ENCODE measurements around the gene TTLL11.

The TTLL11 gene

DNA sequence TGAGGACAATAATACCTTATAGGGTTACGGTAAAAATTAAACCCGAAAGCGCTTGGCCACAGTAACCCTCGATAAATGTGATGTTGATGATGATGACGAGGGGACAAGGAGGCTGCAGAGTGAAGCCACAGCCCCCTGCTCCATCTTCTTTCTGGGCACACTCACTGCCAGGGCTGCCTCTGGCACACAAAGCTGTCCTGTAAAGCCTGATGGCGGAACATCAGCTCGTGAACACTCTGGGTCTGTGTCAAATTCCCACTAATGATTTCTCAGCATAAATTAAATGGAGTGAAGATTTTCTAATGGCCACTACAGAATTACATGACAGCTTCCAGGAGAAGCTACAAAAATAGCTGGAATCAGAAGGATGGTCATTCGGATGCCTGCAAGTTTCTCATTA is 142.2 kb downstream of the TTLL11 start:
- H4K8ac ChIP-seq (ENCODE audit: low read depth, low read length) = no peak overlapping the region
- H3K4me1 ChIP-seq (ENCODE audit: control insufficient read depth in 2 of 2, insufficient read depth in 1 of 2, low read depth in 1 of 2, low read length in 2 of 2) = peaks cover 0 to 3% of the 10 kb centered on the region in 2 donors
- no CpG with 5 or more reads among the region's 8 CpGs for WGBS, 2 donors (ENCODE audit: extremely low coverage in 2 of 2, insufficient read length in 2 of 2, insufficient replicate concordance in 1 of 2)
- no peaks in the 10 kb centered on the region for H3K36me3 ChIP-seq (replicated peaks in 1 of 2; ENCODE audit: control insufficient read depth in 2 of 2, insufficient read depth in 2 of 2, low read length in 2 of 2)
- H2BK120ac ChIP-seq (ENCODE audit: low read depth, low read length) = no peak overlapping the region
- no peak overlapping the region for H2BK12ac ChIP-seq (ENCODE audit: low read length)
- no peaks in the 10 kb centered on the region for H3K79me1 ChIP-seq (ENCODE audit: low read depth, low read length)
- H3K9ac ChIP-seq (ENCODE audit: low read depth, low read length, poor library complexity) = no peak overlapping the region
- DNase-seq (ENCODE audit: low spot score) = no peak
- H2AK5ac ChIP-seq (ENCODE audit: low read depth, low read length) = no peak overlapping the region
- H2BK5ac ChIP-seq (ENCODE audit: low read length) = no peak overlapping the region
- no peak overlapping the region for H3K14ac ChIP-seq (ENCODE audit: low read length)
- no peak overlapping the region for H3K4me3 ChIP-seq (ENCODE audit: low read length in 2 of 2)
- no peaks in the 10 kb centered on the region for H3K9me3 ChIP-seq (replicated peaks in 1 of 2; ENCODE audit: control insufficient read depth in 2 of 2, insufficient read depth in 1 of 2, low read depth in 1 of 2, low read length in 2 of 2)
- no peak overlapping the region for H3K27ac ChIP-seq (replicated peaks; ENCODE audit: low read length)
- H3K4me2 ChIP-seq (ENCODE audit: insufficient read depth, low read length, poor library complexity, severe bottlenecking) = no peak overlapping the region
- peaks cover 0 to 4% (median 1%) of the 10 kb centered on the region in 3 experiments for H3K27me3 ChIP-seq (ENCODE audit: control insufficient read depth in 3 of 3, insufficient read depth in 3 of 3, low read depth in 1 of 3, low read length in 3 of 3)
- no peak overlapping the region for H2BK15ac ChIP-seq (ENCODE audit: low read length)
- no peak overlapping the region for H3K23ac ChIP-seq (ENCODE audit: low read depth, low read length, poor library complexity)
- no peak overlapping the region for H2AFZ ChIP-seq (ENCODE audit: low read length)
- no peak overlapping the region for H3K4ac ChIP-seq (ENCODE audit: low read length)
- H3K18ac ChIP-seq (ENCODE audit: low read length) = no peak overlapping the region
- H4K91ac ChIP-seq (ENCODE audit: low read depth, low read length, poor library complexity) = no peak overlapping the region

DNA sequence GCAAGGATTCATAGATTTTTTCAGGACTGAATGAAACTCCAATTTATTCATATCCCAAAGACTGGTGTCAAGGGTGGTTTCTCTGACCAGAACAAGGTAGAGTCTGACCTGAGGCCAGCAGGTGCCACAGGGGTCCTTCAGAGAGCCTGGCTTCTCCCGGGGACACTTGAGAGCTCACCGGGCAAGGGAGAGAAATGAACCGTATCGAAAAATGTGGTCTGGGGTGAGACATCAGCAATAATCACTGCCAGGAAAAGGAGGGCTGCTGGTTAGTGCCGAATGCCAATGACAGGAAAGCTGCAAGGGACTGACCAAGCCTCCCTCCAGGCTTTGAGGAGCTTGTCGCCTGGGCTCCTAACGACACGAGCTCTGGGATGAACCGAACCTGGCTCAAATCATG is 142.7 kb downstream of the TTLL11 start:
- no peak overlapping the region for H3K4ac ChIP-seq (ENCODE audit: low read length)
- H3K79me1 ChIP-seq (ENCODE audit: low read depth, low read length) = no peaks in the 10 kb centered on the region
- H2AK5ac ChIP-seq (ENCODE audit: low read depth, low read length) = no peak overlapping the region
- no peak overlapping the region for H2BK5ac ChIP-seq (ENCODE audit: low read length)
- H3K27me3 ChIP-seq (ENCODE audit: control insufficient read depth in 3 of 3, insufficient read depth in 3 of 3, low read depth in 1 of 3, low read length in 3 of 3) = peaks cover 0 to 4% (median 1%) of the 10 kb centered on the region in 3 experiments
- H2BK120ac ChIP-seq (ENCODE audit: low read depth, low read length) = no peak overlapping the region
- H4K8ac ChIP-seq (ENCODE audit: low read depth, low read length) = no peak overlapping the region
- H2AFZ ChIP-seq (ENCODE audit: low read length) = no peak overlapping the region
- no peak overlapping the region for H2BK15ac ChIP-seq (ENCODE audit: low read length)
- no peak overlapping the region for H2BK12ac ChIP-seq (ENCODE audit: low read length)
- no peak overlapping the region for H3K4me2 ChIP-seq (ENCODE audit: insufficient read depth, low read length, poor library complexity, severe bottlenecking)
- no peak overlapping the region for H3K27ac ChIP-seq (replicated peaks; ENCODE audit: low read length)
- H3K4me1 ChIP-seq (ENCODE audit: control insufficient read depth in 2 of 2, insufficient read depth in 1 of 2, low read depth in 1 of 2, low read length in 2 of 2) = peaks cover 0 to 3% of the 10 kb centered on the region in 2 donors
- H3K9me3 ChIP-seq (replicated peaks in 1 of 2; ENCODE audit: control insufficient read depth in 2 of 2, insufficient read depth in 1 of 2, low read depth in 1 of 2, low read length in 2 of 2) = no peaks in the 10 kb centered on the region
- WGBS, 2 donors (ENCODE audit: extremely low coverage in 2 of 2, insufficient read length in 2 of 2, insufficient replicate concordance in 1 of 2) = no CpG with 5 or more reads among the region's 9 CpGs
- DNase-seq (ENCODE audit: low spot score) = no peak
- H3K23ac ChIP-seq (ENCODE audit: low read depth, low read length, poor library complexity) = no peak overlapping the region
- no peaks in the 10 kb centered on the region for H3K36me3 ChIP-seq (replicated peaks in 1 of 2; ENCODE audit: control insufficient read depth in 2 of 2, insufficient read depth in 2 of 2, low read length in 2 of 2)
- H3K9ac ChIP-seq (ENCODE audit: low read depth, low read length, poor library complexity) = no peak overlapping the region
- no peak overlapping the region for H3K14ac ChIP-seq (ENCODE audit: low read length)
- H3K18ac ChIP-seq (ENCODE audit: low read length) = no peak overlapping the region
- no peak overlapping the region for H3K4me3 ChIP-seq (ENCODE audit: low read length in 2 of 2)
- no peak overlapping the region for H4K91ac ChIP-seq (ENCODE audit: low read depth, low read length, poor library complexity)

GRCh38 chr9:121949766-121950165 is 143.3 kb downstream of the TTLL11 start:
- H3K18ac ChIP-seq (ENCODE audit: low read length) = no peak overlapping the region
- no peak overlapping the region for H2BK5ac ChIP-seq (ENCODE audit: low read length)
- no peak overlapping the region for H3K23ac ChIP-seq (ENCODE audit: low read depth, low read length, poor library complexity)
- no peak overlapping the region for H3K14ac ChIP-seq (ENCODE audit: low read length)
- no peak overlapping the region for H4K8ac ChIP-seq (ENCODE audit: low read depth, low read length)
- no peak overlapping the region for H2BK12ac ChIP-seq (ENCODE audit: low read length)
- peaks cover 0 to 3% of the 10 kb centered on the region in 2 donors for H3K4me1 ChIP-seq (ENCODE audit: control insufficient read depth in 2 of 2, insufficient read depth in 1 of 2, low read depth in 1 of 2, low read length in 2 of 2)
- no peak overlapping the region for H3K4me3 ChIP-seq (ENCODE audit: low read length in 2 of 2)
- no peak for DNase-seq (ENCODE audit: low spot score)
- no CpG with 5 or more reads among the region's 4 CpGs for WGBS, 2 donors (ENCODE audit: extremely low coverage in 2 of 2, insufficient read length in 2 of 2, insufficient replicate concordance in 1 of 2)
- H3K27me3 ChIP-seq (ENCODE audit: control insufficient read depth in 3 of 3, insufficient read depth in 3 of 3, low read depth in 1 of 3, low read length in 3 of 3) = peaks cover 0 to 4% (median 1%) of the 10 kb centered on the region in 3 experiments
- no peak overlapping the region for H3K9ac ChIP-seq (ENCODE audit: low read depth, low read length, poor library complexity)
- H3K4ac ChIP-seq (ENCODE audit: low read length) = no peak overlapping the region
- no peaks in the 10 kb centered on the region for H3K36me3 ChIP-seq (replicated peaks in 1 of 2; ENCODE audit: control insufficient read depth in 2 of 2, insufficient read depth in 2 of 2, low read length in 2 of 2)
- no peak overlapping the region for H2AK5ac ChIP-seq (ENCODE audit: low read depth, low read length)
- no peak overlapping the region for H3K27ac ChIP-seq (replicated peaks; ENCODE audit: low read length)
- no peak overlapping the region for H2AFZ ChIP-seq (ENCODE audit: low read length)
- no peaks in the 10 kb centered on the region for H3K79me1 ChIP-seq (ENCODE audit: low read depth, low read length)
- no peak overlapping the region for H2BK15ac ChIP-seq (ENCODE audit: low read length)
- H3K4me2 ChIP-seq (ENCODE audit: insufficient read depth, low read length, poor library complexity, severe bottlenecking) = no peak overlapping the region
- H4K91ac ChIP-seq (ENCODE audit: low read depth, low read length, poor library complexity) = no peak overlapping the region
- H2BK120ac ChIP-seq (ENCODE audit: low read depth, low read length) = no peak overlapping the region
- H3K9me3 ChIP-seq (replicated peaks in 1 of 2; ENCODE audit: control insufficient read depth in 2 of 2, insufficient read depth in 1 of 2, low read depth in 1 of 2, low read length in 2 of 2) = no peaks in the 10 kb centered on the region

DNA sequence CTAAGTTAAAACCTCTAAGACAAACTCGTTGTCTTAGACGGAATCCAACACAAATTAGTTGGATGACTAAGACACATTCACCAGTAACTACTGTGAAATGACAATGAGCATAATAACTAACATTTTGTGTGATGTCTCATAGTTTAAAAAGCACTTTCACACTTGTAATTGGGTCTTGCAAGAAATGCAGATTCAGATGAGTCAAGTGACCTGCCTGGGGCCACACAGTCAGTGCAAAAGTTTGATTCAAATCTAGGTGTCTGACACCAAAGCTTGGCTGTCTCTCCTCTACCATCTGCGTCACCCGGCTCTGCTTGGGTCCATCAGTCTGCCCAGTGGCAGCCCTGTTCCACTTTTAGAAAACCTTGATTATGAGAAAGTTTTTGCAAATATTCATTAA is 143.7 kb downstream of the TTLL11 start:
- H3K27me3 ChIP-seq (ENCODE audit: control insufficient read depth in 3 of 3, insufficient read depth in 3 of 3, low read depth in 1 of 3, low read length in 3 of 3) = peaks cover 0 to 4% (median 1%) of the 10 kb centered on the region in 3 experiments
- no peak overlapping the region for H2BK120ac ChIP-seq (ENCODE audit: low read depth, low read length)
- no peak overlapping the region for H4K91ac ChIP-seq (ENCODE audit: low read depth, low read length, poor library complexity)
- H4K8ac ChIP-seq (ENCODE audit: low read depth, low read length) = no peak overlapping the region
- H3K9me3 ChIP-seq (replicated peaks in 1 of 2; ENCODE audit: control insufficient read depth in 2 of 2, insufficient read depth in 1 of 2, low read depth in 1 of 2, low read length in 2 of 2) = no peaks in the 10 kb centered on the region
- H2BK12ac ChIP-seq (ENCODE audit: low read length) = no peak overlapping the region
- no peaks in the 10 kb centered on the region for H3K79me1 ChIP-seq (ENCODE audit: low read depth, low read length)
- H3K4me1 ChIP-seq (ENCODE audit: control insufficient read depth in 2 of 2, insufficient read depth in 1 of 2, low read depth in 1 of 2, low read length in 2 of 2) = peaks cover 0 to 3% of the 10 kb centered on the region in 2 donors
- H3K4me2 ChIP-seq (ENCODE audit: insufficient read depth, low read length, poor library complexity, severe bottlenecking) = no peak overlapping the region
- no CpG with 5 or more reads among the region's 4 CpGs for WGBS, 2 donors (ENCODE audit: extremely low coverage in 2 of 2, insufficient read length in 2 of 2, insufficient replicate concordance in 1 of 2)
- H3K4me3 ChIP-seq (ENCODE audit: low read length in 2 of 2) = no peak overlapping the region
- no peak overlapping the region for H2AFZ ChIP-seq (ENCODE audit: low read length)
- H3K9ac ChIP-seq (ENCODE audit: low read depth, low read length, poor library complexity) = no peak overlapping the region
- H2AK5ac ChIP-seq (ENCODE audit: low read depth, low read length) = no peak overlapping the region
- no peak overlapping the region for H3K4ac ChIP-seq (ENCODE audit: low read length)
- no peak overlapping the region for H3K14ac ChIP-seq (ENCODE audit: low read length)
- no peak overlapping the region for H3K27ac ChIP-seq (replicated peaks; ENCODE audit: low read length)
- H2BK15ac ChIP-seq (ENCODE audit: low read length) = no peak overlapping the region
- no peak overlapping the region for H3K23ac ChIP-seq (ENCODE audit: low read depth, low read length, poor library complexity)
- H3K36me3 ChIP-seq (replicated peaks in 1 of 2; ENCODE audit: control insufficient read depth in 2 of 2, insufficient read depth in 2 of 2, low read length in 2 of 2) = no peaks in the 10 kb centered on the region
- no peak overlapping the region for H2BK5ac ChIP-seq (ENCODE audit: low read length)
- no peak overlapping the region for H3K18ac ChIP-seq (ENCODE audit: low read length)
- no peak for DNase-seq (ENCODE audit: low spot score)
